SK-N-SH treated with all-trans-retinoic acid at 6 μM for 48 hours (cell line): ENCODE results near the gene PUM1.

ENCODE experiments used
- ATAC-seq: fragments of 200-7000 bp; cut with Tn5 transposase; 3 replicates; pipeline ENCODE4 v1.9.1; 2020; ENCODE audit warnings: mild to moderate bottlenecking, moderate library complexity
- ARNTL ChIP-seq: fragments of 450-650 bp; formaldehyde crosslinking; IDR thresholded peaks from 2 replicates; pipeline ENCODE4 v1.5.0; 2020; ENCODE audit warnings: low read depth, mild to moderate bottlenecking, moderate library complexity, borderline replicate concordance
- BACH2 ChIP-seq: fragments of 250-450 bp; sonication (Bioruptor Pico); IDR thresholded peaks from 2 replicates; pipeline ENCODE4 v1.9.0; 2021; ENCODE audit warnings: mild to moderate bottlenecking, borderline replicate concordance
- CREB5 ChIP-seq: fragments of 250-450 bp; sonication (Bioruptor Pico); IDR thresholded peaks from 2 replicates; pipeline ENCODE4 v1.5.1; 2020; ENCODE audit warnings: low read depth, mild to moderate bottlenecking, moderate library complexity
- CSDC2 ChIP-seq: fragments of 250-450 bp; sonication (Bioruptor Pico); IDR thresholded peaks from 2 replicates; pipeline ENCODE4 v1.5.0; 2020; ENCODE audit warnings: mild to moderate bottlenecking, moderate library complexity
- CSRNP3 ChIP-seq: fragments of 250-450 bp; sonication (Bioruptor Pico); IDR thresholded peaks from 2 replicates; pipeline ENCODE4 v1.5.1; 2021; ENCODE audit warnings: mild to moderate bottlenecking, moderate library complexity
- ESRRG ChIP-seq: fragments of 250-450 bp; sonication (Bioruptor Pico); IDR thresholded peaks from 2 replicates; pipeline ENCODE4 v1.6.1; 2021; ENCODE audit warnings: mild to moderate bottlenecking
- GLIS3 ChIP-seq: fragments of 250-450 bp; sonication (Bioruptor Pico); IDR thresholded peaks from 2 replicates; pipeline ENCODE4 v1.5.0; 2020; ENCODE audit warnings: mild to moderate bottlenecking, moderate library complexity
- ISL1 ChIP-seq: fragments of 250-450 bp; sonication (Bioruptor Pico); IDR thresholded peaks from 2 replicates; pipeline ENCODE4 v2.1.2; 2022; ENCODE audit warnings: mild to moderate bottlenecking, moderate library complexity
- OSR1 ChIP-seq: fragments of 250-450 bp; sonication (Bioruptor Pico); IDR thresholded peaks from 2 replicates; pipeline ENCODE4 v1.8.0; 2022; ENCODE audit warnings: moderate library complexity, mild to moderate bottlenecking, inconsistent platforms
- POU6F1 ChIP-seq: fragments of 250-450 bp; sonication (Bioruptor Pico); IDR thresholded peaks from 2 replicates; pipeline ENCODE4 v1.8.0; 2021; ENCODE audit warnings: low read depth, mild to moderate bottlenecking, moderate library complexity, borderline replicate concordance
- RARB ChIP-seq: fragments of 250-450 bp; sonication (Bioruptor Pico); IDR thresholded peaks from 2 replicates; pipeline ENCODE4 v1.8.0; 2021; ENCODE audit warnings: mild to moderate bottlenecking, moderate library complexity
- SNAI2 ChIP-seq: fragments of 250-450 bp; sonication (Bioruptor Pico); IDR thresholded peaks from 2 replicates; pipeline ENCODE4 v1.5.0; 2020; ENCODE audit warnings: mild to moderate bottlenecking, moderate library complexity
- TOX ChIP-seq: fragments of 250-450 bp; sonication (Bioruptor Pico); IDR thresholded peaks from 2 replicates; pipeline ENCODE4 v1.8.0; 2021; ENCODE audit warnings: mild to moderate bottlenecking, moderate library complexity, borderline replicate concordance
- TSHZ2 ChIP-seq: fragments of 250-450 bp; sonication (Bioruptor Pico); IDR thresholded peaks from 2 replicates; pipeline ENCODE4 v1.5.0; 2020; ENCODE audit warnings: mild to moderate bottlenecking, moderate library complexity
- ZC3H10 ChIP-seq: fragments of 250-450 bp; sonication (Bioruptor Pico); IDR thresholded peaks from 2 replicates; pipeline ENCODE4 v1.5.1; 2021; ENCODE audit warnings: mild to moderate bottlenecking, moderate library complexity
- ZFP3 ChIP-seq: fragments of 250-450 bp; sonication (Bioruptor Pico); IDR thresholded peaks from 2 replicates; pipeline ENCODE4 v1.5.0; 2020; ENCODE audit warnings: mild to moderate bottlenecking, moderate library complexity
- ZFP30 ChIP-seq: fragments of 450-650 bp; formaldehyde crosslinking; IDR thresholded peaks from 2 replicates; pipeline ENCODE4 v1.5.0; 2022; ENCODE audit warnings: mild to moderate bottlenecking, moderate library complexity
- ZNF565 ChIP-seq: fragments of 450-650 bp; formaldehyde crosslinking; conservative IDR thresholded peaks from 2 replicates; pipeline ENCODE4 v1.5.0; 2020; ENCODE audit warnings: low read depth, mild to moderate bottlenecking, moderate library complexity
- ZNF70 ChIP-seq: fragments of 450-650 bp; formaldehyde crosslinking; IDR thresholded peaks from 2 replicates; pipeline ENCODE4 v1.5.0; 2020; ENCODE audit warnings: mild to moderate bottlenecking, moderate library complexity
- ZNF8 ChIP-seq: fragments of 450-650 bp; formaldehyde crosslinking; IDR thresholded peaks from 2 replicates; pipeline ENCODE4 v1.5.0; 2020; ENCODE audit warnings: mild to moderate bottlenecking, moderate library complexity

The PUM1 gene

GRCh38 chr1:30908696-30909364 is 156.7 kb downstream of the PUM1 start, which contains the start of gene SDC3:
TSS of gene SDC3 (minus strand) at chr1:30908758. CDS start at chr1:30908586, 172 bp downstream.
- TF ChIP-seq TOX (CRISPR knock-in tag) (no peak), ZFP3 (CRISPR knock-in tag) (no peak), RARB (CRISPR knock-in tag) (no peak), BACH2 (CRISPR knock-in tag) (no peak), SNAI2 (CRISPR knock-in tag) (no peak), CSDC2 (CRISPR knock-in tag) (no peak), ZNF8 (CRISPR knock-in tag) (no peak), ZFP30 (CRISPR knock-in tag) (no peak), POU6F1 (CRISPR knock-in tag) (no peak), ZNF70 (CRISPR knock-in tag) (no peak), ARNTL (CRISPR knock-in tag) (no peak)
- peak; percentile 46 for ATAC-seq

- no peak for ATAC-seq
- TF ChIP-seq TSHZ2 (CRISPR knock-in tag): no peak
- no peak for TF ChIP-seq ZNF565
- TF ChIP-seq ZFP30 (CRISPR knock-in tag): no peak
- TF ChIP-seq GLIS3 (CRISPR knock-in tag): no peak
- TF ChIP-seq BACH2 (CRISPR knock-in tag): no peak
- TF ChIP-seq CSDC2 (CRISPR knock-in tag): no peak
- TF ChIP-seq SNAI2 (CRISPR knock-in tag): no peak
- TF ChIP-seq POU6F1 (CRISPR knock-in tag): no peak
- no peak for TF ChIP-seq TOX (CRISPR knock-in tag)
- no peak for TF ChIP-seq CREB5 (CRISPR knock-in tag)
- no peak for TF ChIP-seq ESRRG (CRISPR knock-in tag)
- no peak for TF ChIP-seq ZNF70 (CRISPR knock-in tag)
- TF ChIP-seq RARB (CRISPR knock-in tag): no peak
- TF ChIP-seq ZFP3 (CRISPR knock-in tag): no peak
- TF ChIP-seq ARNTL (CRISPR knock-in tag): no peak
- TF ChIP-seq OSR1: no peak
- TF ChIP-seq ZC3H10 (CRISPR knock-in tag): no peak
- no peak for TF ChIP-seq ZNF8 (CRISPR knock-in tag)
Observed at GRCh38 chr1:30908316-30908695, 157.2 kb downstream of the PUM1 start.

GRCh38 chr1:30907481-30908315 is 157.8 kb downstream of the PUM1 start:
- TF ChIP-seq ZNF70 (CRISPR knock-in tag) (no peak), ARNTL (CRISPR knock-in tag) (no peak), TOX (CRISPR knock-in tag) (no peak), CSRNP3 (CRISPR knock-in tag) (no peak), BACH2 (CRISPR knock-in tag) (no peak), ESRRG (CRISPR knock-in tag) (no peak), ISL1 (no peak), POU6F1 (CRISPR knock-in tag) (no peak), SNAI2 (CRISPR knock-in tag) (no peak)
- ATAC-seq: no peak
